GM21447 (cell line): ENCODE results near the gene SPECC1.
"Not testable (repeated sequence)": the region's sequence is repeated elsewhere in the genome, so short reads cannot be mapped to it uniquely, and the experiment has no call there.

ENCODE experiments used
- ATAC-seq: cut with Tn5 transposase; IDR thresholded peaks from one replicate; pipeline ENCODE4 v1.9.1; 2021; ENCODE audit not compliant: unreplicated experiment

The SPECC1 gene

GRCh38 chr17:20302246-20302917 is 293.2 kb downstream of the SPECC1 start:
- ATAC-seq = no peak

GRCh38 chr17:20304961-20305360 is 295.8 kb downstream of the SPECC1 start:
- ATAC-seq = no peak

- no peak for ATAC-seq
These were observed 297.8 kb downstream of the SPECC1 start for GRCh38 chr17:20306924-20307323.

- no peak for ATAC-seq
These were observed 298.3 kb downstream of the SPECC1 start for GRCh38 chr17:20307326-20307910.

- ATAC-seq = no peak
These were observed 301.3 kb downstream of the SPECC1 start for GRCh38 chr17:20310481-20310880.

GRCh38 chr17:20313306-20313705 is 304.1 kb downstream of the SPECC1 start:
- ATAC-seq = no peak

GRCh38 chr17:20313891-20314290 is 304.7 kb downstream of the SPECC1 start:
- no peak for ATAC-seq

- ATAC-seq = no peak
These were observed 305.7 kb downstream of the SPECC1 start for GRCh38 chr17:20314834-20315233.

- ATAC-seq = no peak
These were observed 306.2 kb downstream of the SPECC1 start for GRCh38 chr17:20315311-20315710.

- no peak for ATAC-seq
These were observed 306.7 kb downstream of the SPECC1 start for GRCh38 chr17:20315821-20316220.

GRCh38 chr17:20320535-20321229 is 311.5 kb downstream of the SPECC1 start:
- ATAC-seq = peak; percentile 67

- ATAC-seq = not testable (repeated sequence)
These were observed 312.2 kb downstream of the SPECC1 start for GRCh38 chr17:20321357-20321756.

GRCh38 chr17:20327739-20328138 is 318.6 kb downstream of the SPECC1 start:
- ATAC-seq = not testable (repeated sequence)

- not testable (repeated sequence) for ATAC-seq
These were observed 342.2 kb downstream of the SPECC1 start for GRCh38 chr17:20351405-20351804.

- ATAC-seq = not testable (repeated sequence)
These were observed 343.4 kb downstream of the SPECC1 start for GRCh38 chr17:20352567-20352966.

- ATAC-seq = not testable (repeated sequence)
These were observed 354.7 kb downstream of the SPECC1 start for GRCh38 chr17:20363846-20364245.
